NCI-H2107 (cell line): ENCODE data around the gene GABRG3.

Experiments used
- DNase-seq: peaks from one replicate; lab custom pipeline; 2025; lab: John Stamatoyannopoulos, UW

Gene GABRG3

GRCh38 chr15:27414168-27414870 is 443.3 kb downstream of the GABRG3 start:
- no peak for DNase-seq

GRCh38 chr15:27418726-27419125 is 447.7 kb downstream of the GABRG3 start:
- no peak for DNase-seq

- no peak for DNase-seq
These were observed 452.0 kb downstream of the GABRG3 start for GRCh38 chr15:27422997-27423396.

GRCh38 chr15:27426805-27427204 is 455.8 kb downstream of the GABRG3 start:
- DNase-seq = no peak

GRCh38 chr15:27427276-27427675 is 456.3 kb downstream of the GABRG3 start:
- no peak for DNase-seq

- DNase-seq = no peak
These were observed 457.2 kb downstream of the GABRG3 start for GRCh38 chr15:27428151-27428550.

- no peak for DNase-seq
These were observed 458.6 kb downstream of the GABRG3 start for GRCh38 chr15:27429577-27429976.

GRCh38 chr15:27433604-27434003 is 462.6 kb downstream of the GABRG3 start:
- no peak for DNase-seq

- DNase-seq = no peak
These were observed 467.7 kb downstream of the GABRG3 start for GRCh38 chr15:27438403-27439375.

GRCh38 chr15:27441120-27441519 is 470.1 kb downstream of the GABRG3 start:
- DNase-seq = no peak

GRCh38 chr15:27448234-27448633 is 477.3 kb downstream of the GABRG3 start:
- no peak for DNase-seq

- DNase-seq = no peak
These were observed 478.0 kb downstream of the GABRG3 start for GRCh38 chr15:27448986-27449385.

- DNase-seq = no peak
These were observed 479.0 kb downstream of the GABRG3 start for GRCh38 chr15:27449941-27450340.

- DNase-seq = no peak
These were observed 483.5 kb downstream of the GABRG3 start for GRCh38 chr15:27454281-27455075.

- DNase-seq = no peak
These were observed 485.8 kb downstream of the GABRG3 start for GRCh38 chr15:27456807-27457206.

GRCh38 chr15:27457766-27458165 is 486.8 kb downstream of the GABRG3 start:
- no peak for DNase-seq

GRCh38 chr15:27458345-27459084 is 487.5 kb downstream of the GABRG3 start:
- DNase-seq = no peak

- no peak for DNase-seq
These were observed 488.9 kb downstream of the GABRG3 start for GRCh38 chr15:27459836-27460235.

- DNase-seq = no peak
These were observed 490.2 kb downstream of the GABRG3 start for GRCh38 chr15:27461181-27461580.

GRCh38 chr15:27463525-27464088 is 492.6 kb downstream of the GABRG3 start:
- DNase-seq = no peak

- DNase-seq = no peak
These were observed 494.1 kb downstream of the GABRG3 start for GRCh38 chr15:27464941-27465612.
